Mammary epithelial cell (primary cell): ENCODE measurements around the gene MYO3B.

Experiments
- CTCF ChIP-seq, 2 donors: IDR thresholded peaks in 1 of 2; conservative IDR thresholded peaks in 1 of 2; 2 replicates each; pipeline ENCODE4 v1.5.1; 2011 to 2012; ENCODE audit warnings: inconsistent platforms in 2 of 2, low read length in 2 of 2, mild to moderate bottlenecking in 2 of 2, control low read depth in 1 of 2, low read depth in 1 of 2; ENCODE audit not compliant: insufficient read depth in 1 of 2; ENCODE audit errors: extremely low read depth in 1 of 2
- EZH2 ChIP-seq: IDR thresholded peaks from 2 replicates; pipeline ENCODE4 v1.6.1; 2012; ENCODE audit warnings: low read length, inconsistent platforms, borderline replicate concordance

DNA sequence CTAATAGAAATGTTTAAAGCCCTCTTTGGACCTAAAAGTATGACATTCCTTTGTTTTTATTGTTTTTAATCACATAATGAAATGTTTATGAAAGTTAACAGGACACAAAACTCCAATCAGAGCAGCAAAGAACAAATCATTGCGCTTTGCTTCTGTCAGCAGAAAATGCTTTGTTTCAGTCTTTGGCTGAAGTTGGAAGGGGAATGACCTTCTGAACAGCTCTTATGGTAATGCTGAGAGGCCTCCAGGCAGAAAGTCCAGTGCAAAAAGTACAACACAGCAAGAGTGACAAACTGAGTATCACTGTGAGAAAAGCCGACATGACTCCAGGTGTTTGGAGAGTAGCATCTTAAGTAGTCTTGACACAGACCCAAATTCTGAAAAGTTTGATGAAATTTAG lies 389.5 kb downstream of the MYO3B start:
- TF ChIP-seq EZH2 (no peak), CTCF (conservative IDR thresholded peaks at IDR 0.05 in 1 of 2, IDR thresholded peaks at IDR 0.05 in 1 of 2; ENCODE audit: extremely low read depth in 1 of 2, insufficient read depth in 1 of 2, low read depth in 1 of 2, low read length in 2 of 2) (no peak)
